Measurements from ENCODE around the gene MFGE8. TPM values are rescaled to one million over a fixed set of nuclear protein-coding genes. Genes with fewer than 3 reads are reported as not detected.

MFGE8 gene
- total RNA-seq, 1 experiment from 2014 or later: 54.5 TPM

DNA sequence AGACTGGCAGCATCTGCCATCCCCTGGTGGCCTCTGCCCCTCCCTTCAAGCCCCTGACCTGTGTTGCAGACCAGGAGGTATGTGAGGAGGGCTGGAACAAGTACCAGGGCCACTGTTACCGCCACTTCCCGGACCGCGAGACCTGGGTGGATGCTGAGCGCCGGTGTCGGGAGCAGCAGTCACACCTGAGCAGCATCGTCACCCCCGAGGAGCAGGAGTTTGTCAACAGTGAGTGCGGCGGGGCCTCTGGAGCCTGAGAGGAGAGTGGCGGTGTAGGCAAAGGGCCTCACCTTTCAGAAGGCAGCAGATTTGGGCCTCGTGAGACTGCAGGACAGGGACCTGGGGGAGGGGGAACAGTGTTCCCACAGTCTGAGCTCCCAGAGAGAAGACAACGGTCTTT, 41.9 kb downstream of the MFGE8 start:
- intact Hi-C loops (cut with micrococcal nuclease; ENCODE audit: unreplicated experiment): no loop called here
- Histone ChIP-seq H3K36me3 (ENCODE audit: low read depth) (no peaks in the 10 kb centered on the region), H3K9me2 (ENCODE audit: insufficient read depth) (no peaks in the 10 kb centered on the region), H3K4me2 (no peak overlapping the region), H3K4me3 (no peak overlapping the region), H3K27me3 (ENCODE audit: insufficient read depth, low read depth) (peaks cover 85% of the 10 kb centered on the region), H3K9me3 (ENCODE audit: insufficient read depth, low read depth) (no peaks in the 10 kb centered on the region), H2AFZ (no peak overlapping the region), H4K20me1 (ENCODE audit: insufficient read depth) (no peaks in the 10 kb centered on the region), H3K4me1 (replicated peaks; ENCODE audit: insufficient read depth) (no peaks in the 10 kb centered on the region), H3K79me2 (ENCODE audit: low read depth) (no peaks in the 10 kb centered on the region), H3K27ac (no peak overlapping the region), H3F3A (ENCODE audit: insufficient read depth, low read depth) (no peaks in the 10 kb centered on the region)
- DNase-seq: no peak
- no TSS peak for BruUV-seq (replicated peaks)
- TF ChIP-seq EZH2 (IDR thresholded peaks at IDR 0.05; ENCODE audit: low read depth): no peak
- TF ChIP-seq, protein P1, sequence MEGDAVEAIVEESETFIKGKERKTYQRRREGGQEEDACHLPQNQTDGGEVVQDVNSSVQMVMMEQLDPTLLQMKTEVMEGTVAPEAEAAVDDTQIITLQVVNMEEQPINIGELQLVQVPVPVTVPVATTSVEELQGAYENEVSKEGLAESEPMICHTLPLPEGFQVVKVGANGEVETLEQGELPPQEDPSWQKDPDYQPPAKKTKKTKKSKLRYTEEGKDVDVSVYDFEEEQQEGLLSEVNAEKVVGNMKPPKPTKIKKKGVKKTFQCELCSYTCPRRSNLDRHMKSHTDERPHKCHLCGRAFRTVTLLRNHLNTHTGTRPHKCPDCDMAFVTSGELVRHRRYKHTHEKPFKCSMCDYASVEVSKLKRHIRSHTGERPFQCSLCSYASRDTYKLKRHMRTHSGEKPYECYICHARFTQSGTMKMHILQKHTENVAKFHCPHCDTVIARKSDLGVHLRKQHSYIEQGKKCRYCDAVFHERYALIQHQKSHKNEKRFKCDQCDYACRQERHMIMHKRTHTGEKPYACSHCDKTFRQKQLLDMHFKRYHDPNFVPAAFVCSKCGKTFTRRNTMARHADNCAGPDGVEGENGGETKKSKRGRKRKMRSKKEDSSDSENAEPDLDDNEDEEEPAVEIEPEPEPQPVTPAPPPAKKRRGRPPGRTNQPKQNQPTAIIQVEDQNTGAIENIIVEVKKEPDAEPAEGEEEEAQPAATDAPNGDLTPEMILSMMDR (conservative IDR thresholded peaks at IDR 0.05): no peak
- ChIA-PET CTCF (no interaction called here), POLR2A (ENCODE audit: unreplicated experiment) (no interaction called here)

DNA sequence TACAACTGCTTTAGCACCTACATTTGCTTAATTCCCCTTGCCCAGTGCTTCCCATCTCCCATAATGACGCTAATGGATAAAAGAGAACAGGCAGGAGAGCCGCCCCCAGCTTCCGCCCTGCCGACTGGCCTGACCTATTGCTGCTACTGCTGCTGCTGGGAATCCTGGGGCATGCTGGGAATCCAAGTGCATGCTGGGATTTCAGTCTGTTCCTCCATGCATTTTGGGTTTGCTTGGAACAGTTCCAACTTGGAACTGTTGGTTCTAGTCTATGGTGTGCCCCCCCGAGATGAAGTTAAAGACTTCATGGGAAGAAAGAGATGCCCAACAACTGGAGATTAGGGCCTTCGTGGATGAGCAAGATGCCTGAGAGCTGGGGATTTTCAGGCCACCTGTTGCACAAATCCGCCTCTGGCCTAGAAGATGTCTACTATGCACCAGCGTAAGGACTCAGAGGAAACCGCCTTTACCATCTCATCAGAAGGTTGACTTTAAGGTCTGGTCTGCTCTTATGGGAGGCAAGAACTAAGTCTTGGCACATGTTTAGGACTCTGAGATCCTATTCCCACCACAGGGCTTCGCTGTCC, 46.8 kb downstream of the MFGE8 start:
- POLR2A ChIA-PET (ENCODE audit: unreplicated experiment): no interaction called here
- no peak for DNase-seq
- Histone ChIP-seq H4K20me1 (ENCODE audit: insufficient read depth) (no peaks in the 10 kb centered on the region), H2AFZ (no peak overlapping the region), H3K27ac (no peak overlapping the region), H3K36me3 (ENCODE audit: low read depth) (no peaks in the 10 kb centered on the region), H3K79me2 (ENCODE audit: low read depth) (no peaks in the 10 kb centered on the region), H3F3A (ENCODE audit: insufficient read depth, low read depth) (no peaks in the 10 kb centered on the region), H3K9me2 (ENCODE audit: insufficient read depth) (no peaks in the 10 kb centered on the region), H3K4me2 (no peak overlapping the region), H3K27me3 (ENCODE audit: insufficient read depth, low read depth) (peaks cover 78% of the 10 kb centered on the region), H3K4me3 (no peak overlapping the region), H3K4me1 (replicated peaks; ENCODE audit: insufficient read depth) (no peaks in the 10 kb centered on the region), H3K9me3 (ENCODE audit: insufficient read depth, low read depth) (no peaks in the 10 kb centered on the region)
- no TSS peak for BruUV-seq (replicated peaks)
- CTCF ChIA-PET: no interaction called here
- no peak for TF ChIP-seq EZH2 (IDR thresholded peaks at IDR 0.05; ENCODE audit: low read depth)
- TF ChIP-seq, protein P1 (conservative IDR thresholded peaks at IDR 0.05): no peak
- intact Hi-C loops (cut with micrococcal nuclease; ENCODE audit: unreplicated experiment): no loop called here

DNA sequence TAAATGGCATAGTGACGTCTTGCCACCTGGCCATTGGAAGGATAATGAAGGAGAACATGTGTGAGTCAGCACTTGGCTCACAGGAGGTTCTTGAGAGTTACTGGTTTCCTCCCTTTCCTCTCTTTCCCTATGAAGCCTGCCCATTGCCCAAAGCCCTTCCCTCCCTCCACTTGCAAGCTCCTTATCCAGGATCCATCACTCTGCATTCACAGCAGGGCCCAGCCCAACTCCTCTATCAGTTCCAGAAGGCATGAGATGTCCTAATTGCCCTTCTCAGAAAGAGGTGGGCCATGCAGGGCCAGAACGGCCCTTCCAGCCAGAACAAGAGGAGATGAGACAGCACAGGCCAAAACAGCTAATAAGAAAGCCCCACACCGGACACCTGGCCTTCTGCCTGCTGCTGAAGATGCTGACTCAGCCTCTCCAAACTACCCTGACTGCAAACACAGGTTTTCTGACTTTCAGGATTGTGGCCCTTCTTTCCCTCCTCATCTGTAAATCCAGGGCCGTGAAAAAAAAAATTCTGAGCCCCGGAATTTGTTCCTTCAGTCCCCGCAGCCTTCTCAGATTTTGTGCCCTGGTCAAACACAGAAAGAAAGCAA, 47.6 kb downstream of the MFGE8 start:
- Histone ChIP-seq H3K79me2 (ENCODE audit: low read depth) (no peaks in the 10 kb centered on the region), H3F3A (ENCODE audit: insufficient read depth, low read depth) (no peaks in the 10 kb centered on the region), H3K4me2 (no peak overlapping the region), H4K20me1 (ENCODE audit: insufficient read depth) (no peaks in the 10 kb centered on the region), H3K9me3 (ENCODE audit: insufficient read depth, low read depth) (no peaks in the 10 kb centered on the region), H3K4me1 (replicated peaks; ENCODE audit: insufficient read depth) (no peaks in the 10 kb centered on the region), H3K9me2 (ENCODE audit: insufficient read depth) (no peaks in the 10 kb centered on the region), H2AFZ (no peak overlapping the region), H3K4me3 (no peak overlapping the region), H3K27ac (no peak overlapping the region), H3K27me3 (ENCODE audit: insufficient read depth, low read depth) (peaks cover 74% of the 10 kb centered on the region), H3K36me3 (ENCODE audit: low read depth) (no peaks in the 10 kb centered on the region)
- POLR2A ChIA-PET (ENCODE audit: unreplicated experiment): no interaction called here
- DNase-seq: no peak
- TF ChIP-seq EZH2 (IDR thresholded peaks at IDR 0.05; ENCODE audit: low read depth): no peak
- TF ChIP-seq, protein P1 (conservative IDR thresholded peaks at IDR 0.05): no peak
- intact Hi-C loops (cut with micrococcal nuclease; ENCODE audit: unreplicated experiment): no loop called here
- BruUV-seq (replicated peaks): no TSS peak
- CTCF ChIA-PET: no interaction called here

Data from PC-9 (cell line).